CD4-positive, alpha-beta T cell treated with Interleukin-12 subunit alpha and Interleukin-12 subunit beta, for 1 hour (primary cell): Measurements from ENCODE around the gene CARM1.
A peak's percentile ranks its signal among the peaks of the same experiment; 100 is the strongest.
"Not testable (repeated sequence)": the region's sequence is repeated elsewhere in the genome, so short reads cannot be mapped to it uniquely, and the experiment has no call there.

Experiments
- DNase-seq: peaks from one replicate; pipeline ENCODE4 v3.0.0-alpha.2; 2020

Gene CARM1

DNA sequence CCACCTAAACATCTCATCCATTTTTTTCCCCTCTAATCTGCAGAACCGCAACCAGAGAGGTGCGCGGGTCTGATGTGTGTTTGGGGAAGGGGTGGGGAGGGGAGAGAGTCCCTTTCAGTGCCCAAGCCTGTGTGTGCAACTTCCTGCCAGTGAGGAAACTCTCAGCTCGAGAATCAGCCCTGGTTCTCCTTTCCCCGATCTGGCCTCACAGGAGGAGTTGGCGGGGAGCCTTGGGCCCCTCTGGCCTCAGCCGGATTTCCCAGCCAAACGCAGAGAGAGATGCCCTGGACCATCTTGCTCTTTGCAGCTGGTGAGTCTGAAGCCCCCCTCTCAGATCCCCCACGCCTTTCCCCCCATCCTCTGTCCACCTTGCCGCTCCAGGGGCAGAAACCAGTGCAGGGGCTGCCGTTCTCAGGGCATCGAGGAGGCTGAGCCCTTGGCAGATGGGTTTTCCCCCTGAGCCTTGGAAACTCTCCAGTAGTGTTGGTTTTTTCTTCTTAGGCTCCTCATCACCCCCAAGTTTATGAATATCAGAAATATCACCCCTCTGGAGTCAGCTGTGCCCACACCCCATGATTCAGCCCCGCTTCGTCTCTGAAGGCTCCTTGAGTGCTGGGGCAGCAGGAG, 23.0 kb upstream of the CARM1 start, which contains the start of gene C19orf38:
C19orf38 (plus strand) TSS at position 186 of the 627 bp plus-strand sequence; CDS start at position 280, 94 bp downstream.
- DNase-seq, result no peak

DNA sequence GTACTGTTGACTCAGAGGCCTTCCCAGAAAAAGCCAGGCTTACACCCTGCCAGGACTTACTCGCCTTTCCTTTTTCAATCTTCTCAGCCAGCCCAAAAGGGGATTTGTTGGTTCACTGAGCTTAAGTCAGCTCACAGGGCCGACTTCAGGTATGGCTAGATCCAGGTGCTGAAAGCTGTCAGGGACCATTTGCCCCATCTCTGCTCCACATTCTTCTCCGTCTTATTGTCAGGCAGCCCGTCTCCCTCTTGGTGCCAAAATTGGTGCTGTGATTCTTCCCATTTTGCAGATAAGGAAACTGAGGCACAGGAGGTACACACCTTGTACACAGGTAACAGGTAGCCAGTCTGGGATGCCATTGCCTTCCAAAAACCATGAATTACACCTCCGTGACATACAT, 20.7 kb upstream of the CARM1 start:
- no peak for DNase-seq

DNA sequence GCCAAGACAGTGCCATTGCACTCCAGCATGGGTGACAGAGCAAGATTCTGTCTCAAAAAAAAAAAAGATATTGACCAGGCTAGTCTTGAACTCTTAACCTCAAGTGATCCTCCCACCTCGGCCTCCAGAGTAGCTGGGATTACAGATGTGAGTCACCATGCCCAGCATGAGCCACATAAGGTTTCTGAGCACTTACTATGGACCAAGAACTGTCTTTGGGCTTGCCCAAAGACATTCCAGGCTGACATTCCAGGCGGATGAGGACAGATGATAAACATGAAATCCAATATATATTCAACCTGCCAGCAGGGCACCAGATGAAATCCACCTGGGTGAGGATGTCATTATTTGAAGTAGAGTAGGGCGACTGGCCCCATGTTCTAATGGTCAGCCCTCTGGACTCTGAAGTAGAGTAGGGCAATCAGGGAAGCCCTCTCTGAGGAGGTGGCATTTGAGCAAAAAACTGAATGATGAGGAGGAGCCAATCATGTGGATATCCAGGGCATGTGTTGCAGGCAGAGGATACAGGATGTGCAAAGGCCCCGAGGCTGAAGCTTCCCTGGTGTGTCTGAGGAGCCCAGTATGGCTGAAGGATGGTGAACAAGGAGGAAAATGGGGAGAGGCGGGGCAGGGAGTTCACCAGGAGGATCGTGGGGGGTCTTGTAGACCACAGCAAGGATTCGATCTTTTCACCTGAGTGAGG, 19.1 kb upstream of the CARM1 start:
- DNase-seq, result no peak

DNA sequence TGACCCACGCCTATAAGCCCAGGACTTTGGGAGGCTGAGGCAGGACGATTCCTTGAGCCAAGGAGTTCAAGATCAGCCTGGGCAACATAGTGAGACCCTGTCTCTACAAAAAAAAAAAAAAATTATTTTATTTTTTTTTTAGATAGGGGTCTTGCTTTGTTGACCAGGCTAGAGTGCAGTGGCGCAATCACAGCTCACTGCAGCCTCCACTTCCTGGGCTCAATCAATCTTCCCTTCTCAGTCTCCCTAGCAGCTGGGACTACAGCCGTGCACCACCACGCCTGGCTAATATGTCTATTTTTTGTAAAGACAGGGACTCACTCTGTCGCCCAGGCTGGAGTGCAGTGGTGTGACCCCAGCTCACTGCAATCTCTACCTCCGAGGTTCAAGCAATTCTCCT, 18.4 kb upstream of the CARM1 start:
- no peak for DNase-seq

DNA sequence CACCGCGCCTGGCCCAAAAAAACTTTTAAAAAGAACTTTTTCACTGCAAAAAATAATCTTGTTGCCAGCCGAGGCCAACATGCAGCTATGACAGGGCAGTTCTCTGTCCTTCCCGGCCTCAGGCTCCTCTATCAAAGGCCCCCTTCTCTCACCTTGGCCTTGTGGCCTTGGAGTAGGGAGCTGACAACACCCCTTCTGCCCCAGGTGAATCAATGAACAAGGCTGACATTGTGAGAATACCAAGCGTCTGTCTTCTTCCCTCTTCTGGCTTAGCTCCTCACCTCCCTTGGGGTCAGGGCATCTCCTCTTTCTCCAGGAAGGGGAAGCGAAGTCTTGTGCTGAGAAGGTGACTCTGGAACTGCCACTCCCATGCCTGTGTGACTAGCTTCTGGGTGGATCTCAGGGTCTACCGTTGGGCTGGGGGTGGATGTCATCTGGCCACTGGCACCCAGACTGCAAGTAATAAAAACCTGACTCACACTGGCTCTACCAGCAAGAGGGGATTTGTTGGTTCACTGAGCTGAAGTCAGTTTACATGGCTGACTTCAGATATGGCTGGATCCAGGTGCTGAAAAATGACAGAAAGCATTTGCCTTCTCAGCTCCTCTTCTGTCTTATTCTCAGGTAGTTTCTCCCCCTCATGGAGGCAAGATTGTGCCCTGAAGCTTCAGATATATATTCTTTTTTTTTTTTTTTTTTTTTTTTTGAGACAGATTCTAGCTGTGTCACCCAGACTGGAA, 16.8 kb upstream of the CARM1 start:
- no peak for DNase-seq

DNA sequence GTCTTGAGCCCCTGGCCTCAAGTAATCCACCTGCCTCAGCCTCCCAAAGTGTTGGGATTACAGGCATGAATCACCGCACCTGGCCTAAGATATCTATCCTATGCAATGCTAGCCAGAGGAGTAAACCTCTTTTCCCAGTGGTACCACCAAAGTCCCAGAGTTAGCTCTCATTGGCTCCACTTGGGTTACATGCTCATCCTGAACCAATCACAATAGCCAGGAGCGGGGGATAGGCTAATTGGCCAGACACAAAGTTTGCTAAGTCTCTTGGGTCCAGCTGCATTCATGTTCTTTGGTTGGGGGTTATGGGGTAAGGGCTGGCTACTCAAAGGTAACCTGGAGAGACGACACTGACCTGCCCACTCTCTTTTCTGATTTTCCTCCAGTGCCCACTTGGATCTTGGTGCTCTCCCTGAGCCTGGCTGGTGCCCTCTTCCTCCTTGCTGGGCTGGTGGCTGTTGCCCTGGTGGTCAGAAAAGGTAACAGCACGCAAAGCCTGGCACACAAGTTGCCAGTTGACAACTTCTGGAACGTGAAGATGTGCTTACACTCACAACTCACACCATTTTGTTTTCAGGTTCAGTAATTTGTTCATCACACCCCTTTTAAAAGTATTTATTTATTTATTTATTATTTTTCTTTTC, 15.4 kb upstream of the CARM1 start:
- peak; percentile 41 for DNase-seq

DNA sequence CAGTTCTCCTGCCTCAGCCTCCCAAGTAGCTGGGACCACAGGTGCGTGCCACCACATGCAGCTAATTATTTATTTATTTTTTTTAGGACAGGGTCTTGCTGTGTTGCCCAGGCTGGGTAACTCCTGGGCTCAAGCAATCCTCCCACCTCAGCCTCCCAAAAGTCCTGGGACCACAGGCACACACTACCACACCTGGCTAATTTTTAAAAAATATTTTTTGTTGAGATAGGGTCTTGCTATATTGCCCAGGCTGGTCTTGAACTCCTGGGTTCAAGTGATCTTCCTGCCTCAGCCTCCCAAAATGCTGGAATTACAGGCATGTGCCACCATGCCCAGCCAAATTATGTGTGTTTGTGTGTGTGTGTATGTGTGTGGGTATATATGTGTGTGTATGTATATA, 14.5 kb upstream of the CARM1 start:
- DNase-seq, result not testable (repeated sequence)

DNA sequence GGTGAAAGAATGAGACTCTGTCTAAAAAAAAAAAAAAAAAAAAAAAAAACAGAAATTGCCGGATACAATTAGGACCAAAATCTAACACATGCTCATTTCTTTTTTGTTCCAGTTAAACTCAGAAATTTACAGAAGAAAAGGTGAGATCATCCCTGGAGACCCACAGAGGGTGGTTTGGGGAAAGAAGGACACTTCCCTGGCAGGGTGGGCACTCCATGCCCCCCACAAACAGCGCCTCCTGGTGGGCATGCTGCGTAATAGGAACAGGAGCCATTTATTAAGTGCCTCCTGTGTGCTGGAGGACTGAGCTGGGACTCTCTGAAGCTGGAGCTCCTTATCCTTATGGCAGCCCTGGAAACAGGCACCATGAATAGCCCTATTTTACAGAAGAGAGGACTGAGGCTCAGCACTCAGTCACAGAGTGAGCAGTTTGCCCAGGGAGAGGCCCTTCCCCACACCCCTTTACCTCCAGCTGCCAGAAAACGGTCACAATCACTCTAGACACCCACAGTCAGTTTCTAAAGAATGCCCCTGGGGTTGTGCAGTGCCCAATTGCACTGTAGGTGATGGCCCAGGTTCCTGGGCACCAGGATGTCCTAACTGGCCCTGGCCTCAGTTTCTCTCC, 13.0 kb upstream of the CARM1 start:
- DNase-seq, result peak; percentile 31

DNA sequence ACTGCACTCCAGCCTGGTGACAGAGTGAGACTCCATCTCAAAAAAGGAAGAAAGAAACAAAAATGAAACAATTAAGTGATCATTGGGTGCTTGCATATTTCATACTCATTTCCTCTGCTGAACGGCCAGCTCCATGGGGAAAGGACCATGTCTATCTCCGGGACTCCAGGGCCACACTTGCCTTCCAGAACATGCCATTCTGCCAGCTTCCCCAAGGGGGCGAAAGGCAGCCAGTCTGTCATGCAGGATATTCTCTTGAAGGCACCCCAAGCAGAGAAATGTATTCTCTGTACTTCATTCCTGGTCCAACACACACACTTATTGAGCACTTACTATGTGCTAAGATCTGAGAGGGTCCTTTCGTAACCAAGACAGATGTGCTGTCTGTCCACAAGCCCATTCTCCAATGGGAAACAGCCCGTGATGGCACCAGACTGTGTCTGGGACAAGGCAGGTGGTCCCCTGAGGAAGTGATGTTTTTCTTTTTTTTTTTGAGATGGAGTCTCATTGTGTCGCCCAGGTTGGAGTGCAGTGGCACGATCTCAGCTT, 10.2 kb upstream of the CARM1 start:
- DNase-seq, result peak; percentile 37

DNA sequence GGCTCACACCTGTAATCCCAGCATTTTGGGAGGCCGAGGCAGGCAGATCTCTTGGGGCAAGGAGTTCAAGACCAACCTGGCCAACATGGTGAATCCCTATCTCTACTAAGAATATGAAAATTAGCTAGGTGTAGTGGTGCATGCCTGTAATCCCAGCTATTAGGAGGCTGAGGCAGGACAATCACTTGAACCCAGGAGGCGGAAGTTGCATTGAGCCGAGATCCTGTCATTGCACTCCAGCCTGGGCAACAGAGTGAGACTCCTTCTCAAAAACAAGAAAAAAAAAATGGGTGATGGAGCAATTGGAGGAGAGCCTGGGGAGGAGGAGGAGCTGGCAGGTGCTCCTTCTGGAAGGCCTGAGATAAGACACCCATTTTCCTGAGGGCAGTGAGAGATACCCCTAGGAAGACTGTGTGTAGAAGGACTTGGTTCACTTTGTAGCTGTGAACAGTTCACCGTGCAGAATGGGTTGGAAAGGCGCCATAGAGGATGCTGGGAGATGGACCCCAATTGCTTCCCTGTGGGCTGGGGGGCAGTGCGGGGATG, 8.7 kb upstream of the CARM1 start:
- DNase-seq, result no peak

DNA sequence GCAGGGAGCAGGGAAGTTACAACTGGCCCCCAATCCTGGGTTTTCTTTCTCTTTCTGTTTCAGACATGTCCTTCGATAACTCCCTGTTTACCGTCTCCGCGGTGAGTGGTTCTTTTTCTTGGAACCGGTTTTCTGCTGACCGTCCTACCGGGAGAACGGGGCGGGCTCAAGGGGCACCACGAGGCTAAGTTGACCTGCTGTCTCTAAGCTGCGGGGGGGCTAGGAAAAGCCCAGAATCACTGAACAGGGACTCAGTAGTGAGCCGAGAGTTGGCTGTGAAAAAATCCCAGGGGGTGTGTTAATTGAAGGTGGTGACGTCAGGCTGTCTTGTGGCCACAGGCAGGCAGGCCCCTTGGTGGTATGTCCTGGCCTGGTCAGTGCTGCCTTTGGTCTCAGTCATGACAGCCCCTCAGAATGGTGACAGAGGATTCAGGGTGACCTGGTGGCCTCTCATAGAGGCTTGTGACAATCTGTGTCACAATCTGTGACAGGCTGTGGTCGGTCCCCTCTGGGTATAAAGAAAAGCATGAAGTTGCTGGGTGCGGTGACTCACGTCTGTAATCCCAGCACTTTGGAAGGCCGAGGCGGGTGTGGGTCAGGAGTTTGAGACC, 8.1 kb upstream of the CARM1 start:
- no peak for DNase-seq

DNA sequence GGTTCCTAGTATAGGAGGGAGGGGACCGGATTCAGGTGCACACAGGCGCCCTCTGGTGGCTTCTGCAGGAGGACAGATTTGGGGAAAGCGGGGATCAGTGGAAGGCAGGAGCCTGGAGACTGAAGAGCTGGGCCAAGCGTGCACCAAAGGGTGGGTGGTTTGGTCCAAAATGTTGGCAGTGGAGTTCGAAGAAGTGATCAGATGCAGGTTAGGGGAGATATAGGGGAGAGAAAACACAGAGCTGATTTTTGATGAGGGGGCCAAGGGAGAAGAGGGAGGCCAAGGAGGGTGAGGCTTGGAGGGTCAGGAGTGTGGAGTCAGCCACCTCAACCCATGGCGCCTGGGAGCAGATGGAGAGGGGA, 6.8 kb upstream of the CARM1 start:
- DNase-seq, result peak; percentile 83

DNA sequence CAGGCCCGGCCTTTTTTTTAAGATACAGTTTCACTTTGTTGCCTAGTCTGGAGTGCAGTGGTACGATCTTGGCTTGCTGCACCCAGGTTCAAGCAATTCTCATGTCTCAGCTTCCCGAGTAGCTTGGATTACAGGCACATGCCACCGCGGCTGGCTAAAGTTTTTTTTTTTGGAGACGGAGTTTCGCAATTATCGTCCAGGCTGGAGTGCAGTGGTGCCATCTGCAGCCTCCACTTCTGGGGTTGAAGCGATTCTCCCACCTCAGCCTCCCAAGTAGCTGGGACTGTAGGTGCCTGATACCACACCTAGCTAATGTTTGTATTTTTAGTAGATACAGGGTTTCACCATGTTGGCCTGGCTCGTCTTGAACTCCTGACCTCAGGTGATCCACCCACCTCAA, 4.9 kb upstream of the CARM1 start:
- no peak for DNase-seq

DNA sequence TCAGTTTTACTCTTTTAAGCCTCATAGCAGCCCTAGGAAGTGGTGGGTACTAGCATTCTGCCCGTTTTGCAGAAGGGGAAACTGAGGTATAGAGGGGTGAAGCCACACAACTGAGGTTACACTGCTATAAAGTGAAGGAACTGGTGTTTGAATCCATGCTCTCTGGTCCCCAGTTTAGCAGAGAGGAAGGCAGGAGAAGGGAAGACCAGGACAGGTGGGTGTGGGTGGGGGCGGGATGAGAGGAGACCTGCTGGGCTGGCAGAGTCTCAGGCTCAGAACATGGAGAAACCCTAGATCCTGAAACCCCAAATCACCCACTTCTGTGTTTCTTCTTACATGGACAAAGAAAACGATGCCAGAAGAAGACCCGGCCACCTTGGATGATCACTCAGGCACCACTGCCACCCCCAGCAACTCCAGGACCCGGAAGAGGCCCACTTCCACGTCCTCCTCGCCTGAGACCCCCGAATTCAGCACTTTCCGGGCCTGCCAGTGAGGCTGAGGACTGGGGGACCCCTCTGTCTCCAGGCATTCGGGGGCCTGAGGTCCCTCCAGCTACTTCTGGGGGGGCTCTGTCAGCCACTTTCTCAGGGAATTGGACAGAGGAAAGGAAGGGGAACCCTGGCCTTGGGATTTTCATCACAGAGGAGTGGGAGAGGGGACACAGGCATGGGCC, 2.3 kb upstream of the CARM1 start:
- no peak for DNase-seq

DNA sequence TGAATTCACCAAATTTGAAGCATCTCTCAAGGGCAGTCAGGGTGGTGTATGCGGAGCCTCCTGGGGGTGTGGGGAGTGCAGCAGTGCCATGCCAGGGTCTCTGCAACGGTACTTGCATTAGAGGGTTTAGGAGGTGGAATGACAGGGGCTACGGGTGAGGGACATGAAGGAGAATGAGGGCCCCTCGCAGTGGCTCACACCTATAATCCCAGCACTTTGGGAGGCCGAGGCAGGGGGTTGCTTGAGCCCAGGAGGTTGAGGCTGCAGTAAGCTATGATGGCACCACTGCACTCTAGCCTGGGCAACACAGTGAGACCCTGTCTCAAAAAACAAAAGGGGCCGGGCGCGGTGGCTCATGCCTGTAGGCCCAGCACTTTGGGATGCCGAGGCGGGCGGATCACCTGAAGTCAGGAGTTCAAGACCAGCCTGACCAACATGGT, 1.5 kb upstream of the CARM1 start:
- DNase-seq, result not testable (repeated sequence)

DNA sequence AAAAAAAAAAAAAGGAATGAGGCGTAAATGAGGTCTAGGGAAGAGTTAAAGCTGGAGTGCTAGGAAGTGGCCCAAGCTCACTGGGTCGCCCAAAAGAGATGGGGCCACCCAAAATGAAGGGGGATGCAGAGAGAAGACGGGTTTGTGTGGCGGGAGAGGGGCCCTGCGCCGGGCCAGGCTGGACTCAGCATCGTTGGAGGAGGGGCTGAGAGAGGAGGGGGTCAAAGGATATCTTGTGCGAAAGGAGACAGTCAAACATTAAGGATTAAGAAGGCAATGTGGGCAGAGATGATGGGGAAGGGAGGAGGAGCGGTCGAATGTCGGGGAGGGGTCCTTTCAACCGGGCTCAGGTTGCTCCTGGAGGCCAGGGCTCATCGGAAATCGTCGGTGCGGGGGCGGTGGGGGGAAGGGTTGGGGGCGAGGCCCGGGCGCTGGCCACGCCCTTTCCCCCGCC, 825 bp upstream of the CARM1 start:
- no peak for DNase-seq

DNA sequence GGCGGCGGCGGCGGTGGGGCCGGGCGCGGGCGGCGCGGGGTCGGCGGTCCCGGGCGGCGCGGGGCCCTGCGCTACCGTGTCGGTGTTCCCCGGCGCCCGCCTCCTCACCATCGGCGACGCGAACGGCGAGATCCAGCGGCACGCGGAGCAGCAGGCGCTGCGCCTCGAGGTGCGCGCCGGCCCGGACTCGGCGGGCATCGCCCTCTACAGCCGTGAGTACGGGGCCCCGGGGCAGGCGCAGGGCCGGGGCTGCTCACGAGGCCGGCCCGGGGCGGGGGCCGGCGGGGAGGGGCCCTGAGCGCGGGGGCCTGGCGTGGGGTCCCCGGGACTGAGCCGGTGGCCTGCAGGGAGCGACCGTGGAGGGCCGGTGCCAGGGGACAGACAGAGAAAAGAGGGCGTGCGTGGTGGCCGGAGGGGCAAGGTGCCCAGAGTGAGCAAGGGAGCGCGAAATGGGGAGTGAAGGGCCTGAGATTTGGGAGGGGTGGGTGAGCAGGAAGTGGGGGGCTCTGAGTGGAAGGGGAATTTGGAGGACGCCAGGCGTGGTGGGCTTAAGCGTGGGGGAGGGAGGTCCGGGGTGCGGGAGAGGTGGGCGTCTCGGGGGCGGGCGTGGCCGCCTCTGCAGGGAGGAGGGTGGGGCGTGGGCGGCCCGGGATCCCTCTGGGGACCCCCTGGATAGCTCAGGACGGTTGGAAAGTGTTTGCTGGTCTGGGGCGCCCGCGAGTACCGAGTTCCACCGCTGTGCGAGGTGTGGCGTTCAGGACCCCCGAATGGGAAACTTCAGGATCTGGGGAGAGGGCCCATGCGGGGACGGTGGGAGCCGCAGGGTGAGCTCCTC, 575 bp downstream of the CARM1 start:
- no peak for DNase-seq

DNA sequence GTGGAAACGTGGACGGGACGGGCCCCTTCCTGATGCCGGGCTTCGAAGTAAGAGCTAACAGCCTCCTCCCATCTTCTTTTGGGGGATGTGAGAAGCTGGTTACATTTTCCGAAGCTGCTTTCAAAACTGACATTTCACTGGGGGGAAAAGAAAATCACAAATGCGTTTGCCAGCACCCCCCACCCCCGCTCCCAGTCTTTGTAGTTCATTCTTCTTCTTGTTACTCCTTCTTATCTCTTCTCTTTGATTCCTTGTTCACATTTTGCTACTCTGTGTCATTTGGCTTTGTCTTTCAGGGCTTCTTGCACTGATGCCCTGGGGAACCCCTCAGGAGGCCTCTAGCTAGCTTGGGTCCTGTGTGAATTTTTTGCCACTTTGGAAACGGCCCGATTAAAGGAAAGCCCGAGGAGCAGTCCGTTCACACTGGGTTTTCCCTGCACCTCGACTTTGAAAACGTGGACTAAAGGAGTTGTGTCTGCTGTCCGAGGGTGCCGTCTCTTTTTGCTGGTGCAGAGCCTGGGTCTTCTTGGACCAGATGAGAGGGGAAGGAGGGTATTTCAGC, 1.3 kb downstream of the CARM1 start:
- no peak for DNase-seq

DNA sequence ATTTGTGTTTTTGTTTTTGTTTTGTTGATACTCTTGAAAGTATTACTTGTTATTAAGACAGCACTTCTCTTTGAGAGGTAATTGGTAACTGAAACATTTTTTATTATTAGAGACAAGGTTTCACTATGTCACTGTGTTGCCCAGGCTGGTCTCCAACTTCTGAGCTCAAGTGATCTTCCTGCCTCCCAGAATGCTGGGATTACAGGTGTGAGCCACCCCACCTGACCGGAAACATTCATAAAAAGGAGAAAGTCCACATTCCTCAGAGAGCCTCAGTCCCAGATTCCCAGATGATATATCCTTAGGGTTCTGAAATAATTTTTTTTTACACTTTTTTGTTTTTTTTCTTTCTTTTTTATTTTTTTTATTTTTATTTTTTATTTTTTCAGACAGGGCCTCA, 2.7 kb downstream of the CARM1 start:
- DNase-seq, result no peak
